ENCODE data around the gene REXO1.

REXO1 gene

GRCh38 chr19:1828279-1829238 is 19.7 kb downstream of the REXO1 start:
- DNase-seq: no peak

DNA sequence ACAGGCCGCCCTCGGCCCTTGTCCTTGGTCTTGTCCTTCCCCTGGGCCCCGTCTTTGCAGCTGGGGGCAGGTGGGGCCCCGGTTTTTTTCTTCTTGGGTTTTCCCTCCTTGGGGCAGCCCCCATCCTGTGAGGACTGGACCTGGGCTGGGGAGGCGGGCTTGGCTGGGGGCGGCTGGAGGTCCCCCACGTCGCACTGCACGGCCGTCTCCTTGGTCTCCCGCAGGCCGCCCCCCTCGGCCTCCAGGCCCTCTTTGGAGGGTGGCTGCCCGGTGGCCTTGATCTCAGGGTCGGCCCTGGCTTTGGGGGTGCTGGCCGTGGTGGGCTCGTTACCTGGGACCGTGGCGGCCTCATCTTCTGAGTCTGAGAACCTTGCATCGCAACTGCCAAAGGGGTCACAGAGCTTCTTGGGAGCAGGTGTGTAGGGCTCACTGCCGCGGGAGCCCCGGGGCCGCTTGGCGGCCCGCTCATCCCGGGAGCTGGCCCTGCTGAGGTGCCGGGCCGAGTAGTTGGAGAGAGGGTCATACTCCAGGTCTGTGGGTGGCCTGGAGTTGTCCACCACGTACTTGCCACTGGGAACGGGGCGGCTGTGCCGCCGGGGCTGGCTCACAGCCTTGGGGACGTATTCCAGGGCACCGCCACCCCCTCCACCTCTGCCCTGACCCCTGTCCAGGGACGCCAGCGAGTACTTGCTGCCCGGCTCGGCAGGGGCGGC is 20.6 kb downstream of the REXO1 start:
- no peak for DNase-seq

DNA sequence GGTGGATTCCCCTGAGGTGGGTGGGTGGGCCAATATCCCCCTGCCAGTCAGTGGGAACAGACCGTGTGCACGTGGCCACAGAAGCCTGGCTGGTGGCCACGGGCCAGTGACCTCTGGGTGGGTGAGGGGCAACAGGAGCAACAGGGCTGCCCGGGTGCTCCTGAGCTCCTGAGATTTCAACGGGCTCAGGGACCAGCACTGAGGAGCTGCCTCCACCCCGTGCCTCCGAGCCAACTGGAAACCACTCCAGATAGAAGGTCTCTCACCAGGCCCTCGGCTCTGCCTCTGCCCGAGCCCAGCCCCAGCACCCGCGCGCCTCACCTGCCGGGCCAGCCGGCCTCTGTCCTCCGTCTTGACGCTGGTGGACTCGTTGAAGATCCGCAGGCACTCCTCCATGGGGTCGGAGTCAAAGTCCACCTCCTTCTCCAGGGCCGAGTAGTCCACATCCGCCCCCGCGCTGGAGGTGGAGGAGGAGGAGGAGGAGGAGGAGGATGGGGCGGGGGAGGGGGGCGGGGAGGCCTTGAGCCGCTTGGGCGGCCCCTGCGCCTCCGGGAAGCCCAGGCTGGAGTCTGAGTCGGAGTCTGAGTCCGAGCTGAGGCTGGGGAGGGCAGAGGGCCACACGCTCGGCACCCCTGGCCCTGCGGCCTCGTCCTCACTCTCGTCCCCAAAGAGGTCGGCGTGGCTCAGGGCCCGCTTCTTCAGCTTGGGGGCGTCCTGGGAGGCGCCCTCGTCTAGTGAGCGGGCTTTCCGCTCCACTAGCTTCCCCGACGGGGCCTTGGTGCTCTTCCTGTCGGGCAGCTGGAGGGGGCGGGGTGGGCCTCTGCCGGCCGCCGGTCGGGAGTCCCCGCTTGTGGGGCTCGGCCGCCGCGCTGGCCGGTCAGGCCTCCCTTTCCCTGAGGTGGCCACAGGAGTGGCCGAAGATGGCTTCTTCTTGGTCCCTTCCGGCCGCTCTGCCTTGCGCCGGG is 21.4 kb downstream of the REXO1 start:
- DNase-seq: no peak

- DNase-seq: peak; percentile 73 to 88 (median 78)
These were observed 22.2 kb downstream of the REXO1 start for GRCh38 chr19:1825909-1826556.

- no peak for DNase-seq
These were observed 24.0 kb downstream of the REXO1 start for GRCh38 chr19:1824252-1824622.

DNA sequence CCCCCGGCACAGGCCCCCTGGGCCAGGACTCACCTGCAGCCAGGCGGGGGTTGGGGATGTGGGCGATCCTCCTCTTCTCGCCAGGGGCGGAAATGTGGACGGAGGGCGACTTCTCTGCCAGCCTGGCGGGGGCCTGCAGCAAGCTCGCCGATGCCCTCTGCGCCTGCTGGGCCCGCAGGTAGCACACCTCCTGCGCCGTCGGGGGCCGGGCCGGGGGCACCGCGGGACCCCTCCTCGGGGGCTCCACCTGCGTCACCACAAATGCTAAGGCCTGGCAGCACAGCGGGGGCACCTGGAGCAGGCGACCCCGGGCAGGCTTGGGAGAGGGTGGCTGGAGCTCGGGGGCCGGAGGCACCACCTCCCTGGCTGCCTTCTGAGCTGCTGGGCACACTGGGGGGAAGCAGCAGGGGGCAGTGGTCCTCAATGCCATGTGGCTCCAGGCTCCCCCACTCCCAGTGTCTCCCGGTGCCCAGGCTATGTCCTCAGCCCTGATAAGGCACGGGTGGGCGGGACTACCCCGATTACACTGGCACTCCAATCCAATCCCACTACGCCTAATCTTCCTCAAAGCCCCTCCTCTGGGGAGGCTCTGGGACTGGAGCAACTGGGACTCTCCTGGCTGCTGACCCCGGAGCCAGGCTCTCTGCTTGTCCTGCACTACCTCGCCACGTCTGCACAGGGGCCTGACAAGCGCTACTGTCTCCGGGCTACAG is 24.6 kb downstream of the REXO1 start:
- no peak for DNase-seq

DNA sequence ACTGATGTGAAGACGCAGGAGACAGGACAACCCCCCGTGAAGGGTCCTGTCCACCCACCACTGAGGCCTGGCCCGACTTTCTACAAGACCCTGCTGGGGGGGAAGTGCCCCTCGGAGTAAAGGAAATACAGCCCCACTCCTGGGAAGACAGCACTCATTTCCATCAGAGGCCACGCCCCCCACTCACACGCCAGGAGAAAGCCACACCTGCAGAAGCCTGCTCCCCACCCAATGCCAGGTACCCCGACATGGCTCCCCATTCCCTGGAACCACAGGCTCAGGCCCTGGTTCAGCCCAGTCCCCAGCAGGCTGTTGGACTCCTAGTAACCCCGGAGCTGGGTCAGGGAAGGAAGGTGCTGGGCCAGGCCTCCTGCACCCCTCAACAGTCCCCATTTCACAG is 25.3 kb downstream of the REXO1 start:
- DNase-seq: no peak

- DNase-seq: no peak
These were observed 26.1 kb downstream of the REXO1 start for GRCh38 chr19:1822210-1822609.

- DNase-seq: no peak
These were observed 28.7 kb downstream of the REXO1 start for GRCh38 chr19:1819341-1820255.

DNA sequence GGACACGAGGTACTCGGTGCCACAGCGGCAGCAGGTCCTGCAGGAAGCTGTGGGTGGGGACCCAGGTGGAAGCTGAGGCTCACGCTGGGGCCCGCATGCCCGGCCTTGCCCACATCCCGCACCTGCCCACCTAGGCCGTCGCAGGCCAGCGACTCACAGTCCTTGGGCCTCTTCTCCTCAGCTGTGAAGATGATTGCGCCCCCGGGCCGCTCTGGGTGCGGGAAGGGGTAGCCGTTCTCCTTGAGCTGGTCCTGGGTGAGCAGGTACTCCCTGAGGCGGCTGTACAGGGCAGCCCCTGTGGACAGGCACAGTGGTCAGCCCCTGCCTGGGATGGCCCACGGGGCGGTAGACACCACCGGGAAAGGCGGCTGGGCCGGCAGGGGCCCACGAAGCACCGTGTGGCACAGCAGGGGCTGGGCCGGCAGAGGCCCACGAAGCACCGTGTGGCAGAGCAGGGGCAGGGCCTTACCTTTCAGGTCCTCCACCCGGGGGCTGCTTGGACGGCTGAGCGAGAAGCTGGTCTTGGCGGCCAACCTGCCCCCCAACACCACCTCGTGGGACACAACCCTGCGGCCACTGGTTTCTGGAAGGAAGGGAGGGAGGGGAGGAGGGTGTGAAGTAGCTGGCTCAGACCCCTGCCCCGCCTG is 29.6 kb downstream of the REXO1 start:
- no peak for DNase-seq

- DNase-seq: no peak
These were observed 30.6 kb downstream of the REXO1 start for GRCh38 chr19:1817553-1818179.

- DNase-seq: no peak
These were observed 31.6 kb downstream of the REXO1 start for GRCh38 chr19:1816530-1817298.

DNA sequence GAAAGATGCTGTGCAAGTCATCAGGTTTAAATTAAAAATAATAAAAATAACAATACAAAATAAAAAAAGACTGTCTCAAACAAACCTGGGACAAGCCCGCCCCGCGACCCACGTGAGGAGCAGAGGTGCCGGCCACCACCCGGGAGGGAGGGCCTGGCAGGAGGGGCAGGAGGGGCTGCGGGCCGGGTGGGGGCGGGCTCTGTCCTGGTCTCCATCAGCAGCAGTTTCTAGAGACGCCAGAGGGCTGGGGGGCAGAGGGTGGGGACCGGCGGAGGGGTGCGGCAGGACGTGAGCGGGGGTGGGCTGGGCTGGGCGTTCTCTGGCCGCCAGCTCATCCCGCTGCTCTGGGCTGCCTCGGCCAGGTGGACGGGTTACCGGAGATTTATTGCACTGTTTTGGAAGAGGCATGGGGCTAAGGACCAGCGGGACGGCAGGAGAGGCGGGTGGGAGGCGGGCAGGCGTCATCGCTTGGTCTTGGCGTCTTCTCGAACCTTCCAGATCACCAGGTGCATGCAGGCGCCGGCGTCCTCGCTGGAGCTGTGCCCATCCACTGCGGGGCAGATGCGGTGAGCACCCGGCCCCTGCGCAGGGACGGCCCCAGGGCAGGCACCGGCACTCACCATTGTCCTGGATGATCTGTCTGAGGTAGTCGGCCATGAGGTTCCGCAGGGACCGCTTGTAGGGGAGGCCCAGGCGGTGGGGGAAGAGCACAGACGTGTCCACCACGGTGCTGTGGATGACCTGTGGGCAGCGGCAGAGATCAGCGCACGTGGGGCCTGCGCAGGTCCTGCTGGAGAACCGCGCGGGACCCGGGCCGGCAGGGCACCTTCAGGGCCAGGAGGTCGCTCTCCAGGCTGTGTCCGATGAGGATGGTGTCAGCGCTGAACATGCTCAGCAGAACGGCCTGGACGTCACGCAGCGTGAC is 32.4 kb downstream of the REXO1 start:
- no peak for DNase-seq

DNA sequence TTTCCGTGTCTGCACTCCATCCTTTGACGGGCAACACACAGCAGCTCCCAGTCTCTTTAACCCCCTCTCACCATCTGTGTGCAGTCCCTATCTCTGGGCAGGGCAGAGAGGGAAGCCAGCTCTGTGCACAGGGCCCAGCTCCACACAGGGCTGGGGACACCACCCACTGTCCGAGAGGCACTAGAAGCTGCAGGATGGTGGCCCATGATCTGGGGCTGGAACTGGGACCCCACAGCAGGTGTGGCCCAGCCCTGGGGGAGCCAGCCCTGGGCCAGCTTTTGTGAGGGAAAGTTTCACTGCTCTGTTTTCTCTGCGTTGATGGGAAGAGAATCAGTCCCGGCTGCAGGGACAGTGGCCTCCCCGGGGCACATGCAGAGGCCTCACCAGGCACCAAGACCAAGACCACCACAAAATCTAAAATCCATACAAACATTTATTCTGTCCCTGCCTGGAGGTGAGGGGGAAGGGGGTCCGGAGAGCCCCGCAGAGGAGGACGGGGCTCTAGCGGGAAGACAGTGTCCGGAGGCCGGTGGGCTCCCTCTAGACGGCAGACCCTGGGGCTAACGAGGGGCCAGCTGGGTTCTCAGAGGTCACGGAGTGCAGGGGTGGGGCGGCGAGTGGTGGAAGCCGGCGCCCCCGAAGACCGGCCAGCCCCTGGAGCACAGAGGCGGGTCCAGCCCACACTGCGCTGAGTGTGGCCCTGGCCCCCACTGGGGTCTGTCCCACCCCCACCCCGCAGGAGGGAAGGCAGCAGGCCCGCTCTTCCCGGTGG is 33.3 kb downstream of the REXO1 start:
- no peak for DNase-seq

DNA sequence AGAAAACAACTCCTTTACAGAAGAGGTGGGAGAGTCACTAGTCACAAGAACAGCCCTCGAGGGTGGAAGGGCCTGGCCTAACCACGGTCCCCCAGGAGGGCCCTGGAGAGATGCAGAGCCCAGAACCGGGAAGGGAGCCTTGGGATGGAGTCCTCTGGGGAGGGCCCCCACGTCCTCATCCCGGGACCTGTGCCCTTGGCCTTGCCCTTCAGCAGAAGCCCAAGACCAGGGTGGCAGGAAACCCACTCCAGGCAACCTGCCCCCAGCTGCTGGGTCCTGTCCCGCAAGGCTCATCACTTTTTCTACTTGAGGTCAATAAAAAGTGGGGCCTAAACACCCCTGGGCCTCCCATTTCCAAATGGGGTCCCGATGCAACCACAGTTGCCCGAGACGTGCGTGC is 33.9 kb downstream of the REXO1 start:
- no peak for DNase-seq
